GM12801 (cell line): ENCODE results near the gene SLC16A5.

Experiments used
- CTCF ChIP-seq: IDR thresholded peaks from one replicate; pipeline ENCODE4 v1.5.1; 2011; ENCODE audit warnings: control low read depth; ENCODE audit not compliant: insufficient read length; ENCODE audit errors: extremely low read depth

The SLC16A5 gene

GRCh38 chr17:75147878-75148546 lies 60.3 kb downstream of the SLC16A5 start:
- TF ChIP-seq CTCF: no peak

DNA sequence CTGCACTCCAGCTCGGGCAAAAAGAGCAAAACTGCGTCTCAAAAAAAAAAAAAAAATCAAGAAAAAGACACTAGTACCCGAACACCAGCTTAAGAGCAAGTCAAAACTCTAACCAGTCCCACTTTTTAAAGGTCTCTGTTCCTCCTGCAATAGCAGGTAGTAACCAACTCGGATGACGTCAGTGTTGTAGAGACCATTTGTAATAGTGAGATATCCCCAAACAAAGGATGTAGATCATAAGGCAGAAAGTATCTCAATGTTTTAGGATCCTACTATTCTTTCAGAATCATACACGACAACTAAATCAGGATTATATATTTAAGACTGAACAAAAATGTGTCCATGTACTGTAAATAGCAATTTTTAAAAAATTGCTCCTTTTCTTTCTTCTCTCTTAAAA lies 64.2 kb downstream of the SLC16A5 start:
- TF ChIP-seq CTCF: no peak

DNA sequence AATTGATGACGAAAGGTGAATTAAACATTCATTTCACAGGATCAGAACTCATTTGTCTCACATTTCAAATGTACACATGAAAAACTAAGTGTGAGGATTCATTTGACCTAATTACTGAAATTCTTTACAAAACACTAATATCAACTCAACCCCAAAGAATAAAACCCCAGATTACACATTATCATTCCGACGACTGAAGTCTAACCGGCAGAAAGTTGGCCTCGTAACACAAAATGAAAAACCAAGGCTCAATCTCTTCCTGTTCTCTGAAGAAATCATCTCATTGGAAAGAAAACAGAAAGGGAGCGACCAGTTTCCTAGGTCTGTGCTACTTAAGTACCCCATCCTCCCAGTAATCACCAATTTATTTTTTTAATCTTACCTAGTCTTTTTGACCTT lies 64.8 kb downstream of the SLC16A5 start:
- TF ChIP-seq CTCF: no peak

DNA sequence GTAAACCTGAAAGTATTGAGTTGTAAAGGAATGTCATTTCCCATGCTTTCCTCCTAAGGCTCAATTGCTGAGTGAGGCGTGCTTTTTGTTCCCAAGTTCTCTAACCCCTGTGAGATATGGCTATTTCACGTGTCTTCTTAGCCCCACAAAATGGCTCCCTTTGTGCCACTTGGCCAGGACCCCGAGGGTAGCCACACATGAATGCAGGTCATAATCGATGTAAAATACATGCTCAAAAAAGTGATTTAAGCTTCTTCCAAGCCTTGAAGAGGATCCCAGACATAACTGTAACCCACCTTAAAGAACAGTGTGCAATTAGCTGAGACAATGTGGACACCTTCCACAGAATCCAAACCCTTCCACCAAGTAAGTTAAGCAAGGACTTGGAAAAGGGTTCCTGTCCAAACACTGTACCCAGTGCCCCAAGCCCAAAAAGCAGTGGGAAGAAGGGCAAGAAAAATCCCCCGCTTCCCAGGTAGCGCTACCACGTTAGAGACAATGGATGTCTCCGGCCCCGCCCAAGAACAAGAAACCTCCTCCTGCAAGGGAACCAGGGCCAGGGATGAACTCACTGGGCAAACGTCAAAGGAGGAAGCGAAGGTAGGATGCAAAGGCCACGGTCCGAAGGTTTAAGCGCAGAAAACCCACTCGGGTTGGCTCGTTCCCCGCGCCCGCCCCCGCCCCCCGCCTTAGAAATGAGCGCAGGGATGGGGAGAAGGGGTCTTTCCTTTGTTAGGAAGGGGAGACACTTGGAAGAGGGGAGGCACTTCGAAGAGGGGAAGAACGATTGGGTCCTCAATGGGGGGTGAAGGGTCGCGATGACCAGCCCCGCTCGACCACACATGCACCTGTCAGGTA lies 65.4 kb downstream of the SLC16A5 start:
- no peak for TF ChIP-seq CTCF

- no peak for TF ChIP-seq CTCF
Observed at GRCh38 chr17:75153780-75154194, 66.0 kb downstream of the SLC16A5 start.

DNA sequence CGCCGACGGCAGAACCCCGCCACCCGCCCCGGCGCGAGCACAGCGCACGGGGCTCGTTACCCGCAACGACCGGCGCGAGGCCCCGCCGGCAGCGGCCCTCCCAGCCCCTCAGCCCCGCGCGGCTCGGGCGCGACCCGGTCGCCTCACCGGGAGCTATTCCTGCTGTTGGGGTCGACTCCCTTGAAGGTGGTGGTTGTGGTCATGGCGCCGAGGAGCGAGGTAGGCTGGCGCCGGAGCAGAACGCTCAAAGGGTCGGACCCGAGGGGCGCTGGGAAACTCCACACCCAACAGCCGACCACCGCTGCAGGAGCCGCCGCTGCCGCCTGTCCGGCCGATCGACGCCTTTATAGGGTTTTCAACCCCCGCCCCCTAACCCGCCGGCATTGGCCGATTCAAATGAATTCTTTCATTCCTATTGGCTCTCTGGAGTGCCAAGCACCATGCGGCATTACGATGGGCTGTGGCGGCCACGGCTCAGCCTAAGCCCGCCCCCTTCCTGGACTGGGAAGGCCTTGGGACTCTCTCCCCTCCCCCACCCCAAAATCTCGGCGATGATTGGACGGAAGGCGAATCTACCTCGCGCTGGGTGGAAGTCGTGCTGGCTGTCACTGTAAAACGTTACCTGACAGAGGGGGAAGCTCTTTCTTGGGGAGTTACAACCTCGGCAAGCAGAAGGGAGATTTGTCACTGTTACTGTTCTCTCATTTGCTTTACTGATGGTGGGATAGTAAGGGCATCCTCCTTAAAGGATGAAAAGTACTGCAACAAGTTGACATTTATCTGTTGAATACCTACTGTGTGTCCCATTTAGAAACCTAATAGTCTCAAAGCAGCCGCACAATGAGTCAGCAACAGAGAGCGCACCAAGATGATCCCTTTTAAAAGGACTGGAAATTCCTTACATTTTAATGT lies 66.7 kb downstream of the SLC16A5 start, which contains the start of gene JPT1:
TSS of gene JPT1 (minus strand) at position 318 of the 912 bp plus-strand sequence. CDS start at position 203, 115 bp downstream.
- TF ChIP-seq CTCF: no peak

GRCh38 chr17:75155191-75155601 lies 67.4 kb downstream of the SLC16A5 start:
- no peak for TF ChIP-seq CTCF
